Fibroblast of lung (primary cell): ENCODE results near the gene ACOT7.

Experiments used
- CTCF ChIP-seq, 2 donors: IDR thresholded peaks in 1 of 2; conservative IDR thresholded peaks in 1 of 2; 1 replicate in 1 of 2; 2 replicates in 1 of 2; pipeline ENCODE4 v1.5.1; 2011 to 2012; ENCODE audit warnings: low read length in 2 of 2, control low read depth in 1 of 2, inconsistent platforms in 1 of 2, low read depth in 1 of 2, mild to moderate bottlenecking in 1 of 2
- EZH2 ChIP-seq: IDR thresholded peaks from 2 replicates; pipeline ENCODE4 v1.5.1; 2012; ENCODE audit warnings: low read length, control low read depth, mild to moderate bottlenecking; ENCODE audit errors: missing control alignments

GRCh38 chr1:6245086-6245868, 148.3 kb downstream of the ACOT7 start:
- TF ChIP-seq CTCF (conservative IDR thresholded peaks at IDR 0.05 in 1 of 2, IDR thresholded peaks at IDR 0.05 in 1 of 2; ENCODE audit: low read depth in 1 of 2, low read length in 2 of 2) (peak; percentile 61 to 72), EZH2 (peak; percentile 6)
